Large intestine (tissue), 3 donors: ENCODE measurements around the gene OR51B4. TPM values are rescaled to one million over a fixed set of nuclear protein-coding genes. Genes with fewer than 3 reads are reported as not detected.
"Not testable (repeated sequence)": the region's sequence is repeated elsewhere in the genome, so short reads cannot be mapped to it uniquely, and the experiment has no call there.

Experiments
- DNase-seq, 2 donors: peaks; one replicate each; pipeline versions ENCODE4 v3.0.0 to v3.0.0-alpha.2; 2013
- H3K27ac ChIP-seq: one replicate; pipeline ENCODE4 v1.5.1; 2013; ENCODE audit warnings: low read length
- H3K27me3 ChIP-seq: 2 replicates; pipeline ENCODE4 v1.6.1; 2013; ENCODE audit warnings: low read length; ENCODE audit not compliant: control insufficient read depth, insufficient read depth
- H3K36me3 ChIP-seq: 2 replicates; pipeline ENCODE4 v1.6.1; 2013; ENCODE audit warnings: low read length; ENCODE audit not compliant: control insufficient read depth, insufficient read depth
- H3K4me1 ChIP-seq: one replicate; pipeline ENCODE4 v1.6.1; 2013; ENCODE audit warnings: low read length; ENCODE audit not compliant: control insufficient read depth, insufficient read depth
- H3K4me3 ChIP-seq: one replicate; pipeline ENCODE4 v1.5.1; 2013; ENCODE audit warnings: low read length
- H3K9me3 ChIP-seq: one replicate; pipeline ENCODE4 v1.6.1; 2013; ENCODE audit warnings: mild to moderate bottlenecking, low read depth, low read length, moderate library complexity; ENCODE audit not compliant: control insufficient read depth
- WGBS: methylation state at CpG from one replicate; pipeline ENCODE4 v1.1.5; 2013; ENCODE audit warnings: low lambda C conversion rate; ENCODE audit not compliant: insufficient coverage; 5-methylcytosine and 5-hydroxymethylcytosine counted together
- polyA plus RNA-seq: library from polyadenylated mRNA; unstranded; fragments of 120-200 nt; gene quantifications from one replicate; pipeline ENCODE4 v1.2.1, GENCODE V29; 2013

Gene OR51B4
- polyA plus RNA-seq, 1 donor = 0.07 TPM

- WGBS = 67% methylated on average over 1 of the region's 3 CpGs
- Histone ChIP-seq H3K36me3 (no peaks in the 10 kb centered on the region), H3K9me3 (no peaks in the 10 kb centered on the region), H3K4me1 (no peaks in the 10 kb centered on the region), H3K27me3 (no peaks in the 10 kb centered on the region), H3K4me3 (no peak within 1 kb of the TSS), H3K27ac (no peak within 1 kb of the TSS)
- no peak for DNase-seq
Observed at GRCh38 chr11:5324197-5324596, 22.5 kb upstream of the OR51B4 start, which contains the start of gene OR51B2. TSS of gene OR51B2 (minus strand) at chr11:5324297. CDS start at chr11:5324297, 0 bp downstream.

GRCh38 chr11:5317292-5317691 is 15.5 kb upstream of the OR51B4 start:
- H3K4me3 ChIP-seq = no peak overlapping the region
- H3K9me3 ChIP-seq = no peaks in the 10 kb centered on the region
- no peaks in the 10 kb centered on the region for H3K4me1 ChIP-seq
- no peaks in the 10 kb centered on the region for H3K27me3 ChIP-seq
- WGBS = 40% methylated on average over 4 of the region's 5 CpGs
- no peaks in the 10 kb centered on the region for H3K36me3 ChIP-seq
- H3K27ac ChIP-seq = no peak overlapping the region
- DNase-seq = no peak

GRCh38 chr11:5313326-5314023 is 11.7 kb upstream of the OR51B4 start:
- not testable (repeated sequence) for H3K36me3 ChIP-seq, H3K27ac ChIP-seq, H3K27me3 ChIP-seq, H3K4me1 ChIP-seq, H3K9me3 ChIP-seq, H3K4me3 ChIP-seq, DNase-seq
- no CpG with 5 or more reads among the region's 3 CpGs for WGBS

DNA sequence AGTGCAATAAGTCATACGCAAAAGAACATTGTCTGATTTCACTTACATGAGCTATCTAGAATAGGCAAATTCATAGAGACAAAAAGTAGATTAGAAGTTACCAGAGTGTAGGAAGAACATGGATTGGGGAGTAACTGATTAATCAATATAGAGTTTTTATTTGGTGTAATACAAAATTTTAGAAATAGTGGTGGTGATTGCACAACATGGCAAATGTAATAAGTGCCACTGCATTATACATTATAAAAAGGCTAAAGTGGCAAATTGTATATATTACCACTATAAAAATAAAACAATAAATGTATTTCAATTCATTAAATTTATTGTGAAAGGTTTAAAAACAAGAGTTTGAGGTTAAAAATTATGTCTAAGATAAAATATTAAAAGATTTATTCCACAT is 8.7 kb upstream of the OR51B4 start:
- Histone ChIP-seq H3K27ac (no peak overlapping the region), H3K36me3 (no peaks in the 10 kb centered on the region), H3K9me3 (no peaks in the 10 kb centered on the region), H3K27me3 (no peaks in the 10 kb centered on the region), H3K4me3 (no peak overlapping the region), H3K4me1 (no peaks in the 10 kb centered on the region)
- no peak for DNase-seq
- WGBS = no CpG with 5 or more reads among the region's 1 CpG

GRCh38 chr11:5307256-5308019 is 5.7 kb upstream of the OR51B4 start:
- Histone ChIP-seq H3K4me3 (no peak overlapping the region), H3K36me3 (no peaks in the 10 kb centered on the region), H3K4me1 (no peaks in the 10 kb centered on the region), H3K27ac (no peak overlapping the region), H3K9me3 (no peaks in the 10 kb centered on the region), H3K27me3 (no peaks in the 10 kb centered on the region)
- WGBS = 20% methylated on average over 1 of the region's 2 CpGs
- no peak for DNase-seq

- H3K9me3 ChIP-seq = no peaks in the 10 kb centered on the region
- no peaks in the 10 kb centered on the region for H3K4me1 ChIP-seq
- no peaks in the 10 kb centered on the region for H3K36me3 ChIP-seq
- no peak overlapping the region for H3K27ac ChIP-seq
- no CpG with 5 or more reads among the region's 1 CpG for WGBS
- DNase-seq = no peak
- no peaks in the 10 kb centered on the region for H3K27me3 ChIP-seq
- H3K4me3 ChIP-seq = no peak overlapping the region
Observed at GRCh38 chr11:5304046-5304445, 2.3 kb upstream of the OR51B4 start.

DNA sequence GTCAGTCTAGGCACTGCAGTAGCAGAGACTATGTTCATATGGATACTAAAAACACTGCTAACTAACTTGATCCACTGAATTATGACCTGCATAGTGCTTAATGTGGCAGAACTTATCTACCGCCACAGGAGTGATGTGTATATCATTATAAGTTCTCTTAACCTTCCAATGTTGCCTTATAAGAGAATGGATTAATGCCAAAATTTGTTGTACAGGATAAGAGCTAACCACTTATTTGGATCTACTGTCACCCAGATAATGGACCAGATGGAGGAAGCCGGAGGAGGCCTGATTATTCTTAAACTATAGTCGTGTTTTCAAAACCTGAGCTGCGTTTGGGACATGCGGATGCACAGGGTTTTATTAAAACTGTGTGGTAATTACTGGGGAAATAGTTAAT is 1.9 kb upstream of the OR51B4 start:
- H3K4me1 ChIP-seq = no peaks in the 10 kb centered on the region
- no peaks in the 10 kb centered on the region for H3K36me3 ChIP-seq
- H3K27ac ChIP-seq = no peak overlapping the region
- no peaks in the 10 kb centered on the region for H3K27me3 ChIP-seq
- WGBS = 100% methylated on average over 2 of the region's 5 CpGs
- no peak overlapping the region for H3K4me3 ChIP-seq
- H3K9me3 ChIP-seq = no peaks in the 10 kb centered on the region
- no peak for DNase-seq

DNA sequence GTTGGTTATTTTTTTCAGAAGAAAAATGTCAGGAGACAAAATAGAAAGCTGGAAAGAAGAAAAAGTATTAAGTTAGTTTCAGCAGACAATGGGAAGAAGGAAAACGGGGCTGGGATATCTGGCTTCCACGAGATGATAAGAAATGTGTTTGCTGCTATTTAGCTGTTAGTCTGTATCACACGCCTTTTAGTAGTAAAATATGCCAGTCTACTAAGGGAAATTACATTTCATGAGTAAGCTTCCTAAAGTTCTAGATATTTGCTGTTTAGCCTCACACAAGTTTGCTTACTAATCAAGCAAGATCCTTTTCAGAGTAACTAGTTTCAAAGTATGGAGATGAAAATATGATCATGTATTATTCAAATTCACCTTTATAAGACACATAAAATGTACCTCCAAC is 1.5 kb downstream of the OR51B4 start:
- DNase-seq = no peak
- H3K36me3 ChIP-seq = no peaks in the 10 kb centered on the region
- no peaks in the 10 kb centered on the region for H3K4me1 ChIP-seq
- H3K27me3 ChIP-seq = no peaks in the 10 kb centered on the region
- H3K4me3 ChIP-seq = no peak overlapping the region
- H3K27ac ChIP-seq = no peak overlapping the region
- no peaks in the 10 kb centered on the region for H3K9me3 ChIP-seq
- no CpG with 5 or more reads among the region's 3 CpGs for WGBS

GRCh38 chr11:5298451-5298850 is 3.3 kb downstream of the OR51B4 start:
- no peaks in the 10 kb centered on the region for H3K4me1 ChIP-seq
- no CpG with 5 or more reads among the region's 1 CpG for WGBS

DNA sequence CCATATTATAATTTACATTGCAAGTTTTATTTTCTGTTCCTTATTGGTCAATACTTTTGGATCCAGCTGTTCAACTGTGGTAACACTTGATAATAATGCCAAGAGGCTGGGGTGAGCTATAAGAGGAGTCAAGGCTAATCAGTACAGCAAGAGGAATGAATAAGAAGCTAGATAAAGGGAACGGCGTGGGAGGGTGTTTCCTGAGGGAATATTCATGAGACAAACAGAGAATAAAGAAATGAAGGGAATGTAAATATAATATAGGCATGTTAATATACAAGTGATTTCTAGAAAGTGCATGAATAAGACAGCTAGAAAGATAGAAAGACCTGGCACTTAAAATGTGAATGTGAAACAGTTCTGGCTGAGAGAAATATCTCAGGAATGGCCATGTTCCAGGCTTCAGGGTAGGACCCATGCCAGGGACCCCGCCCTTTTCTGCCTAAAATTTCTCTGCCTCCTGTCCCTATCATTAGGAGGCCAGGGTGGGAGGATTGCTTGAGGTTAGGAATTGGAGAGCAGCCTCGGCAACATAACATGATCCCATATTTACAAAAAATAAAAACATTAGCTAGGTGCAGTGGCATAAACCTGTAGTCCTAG is 3.9 kb downstream of the OR51B4 start:
- Histone ChIP-seq H3K9me3 (peaks cover 7% of the 10 kb centered on the region), H3K4me3 (no peak overlapping the region), H3K36me3 (no peaks in the 10 kb centered on the region), H3K4me1 (no peaks in the 10 kb centered on the region), H3K27ac (no peak overlapping the region), H3K27me3 (no peaks in the 10 kb centered on the region)
- 44% methylated on average over 2 of the region's 4 CpGs for whole genome bisulfite sequencing
- DNase-seq = no peak

More at GRCh38 chr11:5298451-5298850, 3.3 kb downstream of the OR51B4 start:
- Histone ChIP-seq H3K36me3 (no peaks in the 10 kb centered on the region), H3K27me3 (no peaks in the 10 kb centered on the region), H3K27ac (no peak overlapping the region), H3K4me3 (no peak overlapping the region), H3K9me3 (peaks cover 7% of the 10 kb centered on the region)
- DNase-seq = no peak
